ENCODE results near the gene SEL1L3.

Gene SEL1L3

GRCh38 chr4:25815586-25815985 lies 47.2 kb downstream of the SEL1L3 start:
- no peak for DNase-seq

- no peak for DNase-seq
These were observed 48.3 kb downstream of the SEL1L3 start for GRCh38 chr4:25814301-25815136.

- DNase-seq, result no peak
These were observed 49.2 kb downstream of the SEL1L3 start for GRCh38 chr4:25813448-25814106.

DNA sequence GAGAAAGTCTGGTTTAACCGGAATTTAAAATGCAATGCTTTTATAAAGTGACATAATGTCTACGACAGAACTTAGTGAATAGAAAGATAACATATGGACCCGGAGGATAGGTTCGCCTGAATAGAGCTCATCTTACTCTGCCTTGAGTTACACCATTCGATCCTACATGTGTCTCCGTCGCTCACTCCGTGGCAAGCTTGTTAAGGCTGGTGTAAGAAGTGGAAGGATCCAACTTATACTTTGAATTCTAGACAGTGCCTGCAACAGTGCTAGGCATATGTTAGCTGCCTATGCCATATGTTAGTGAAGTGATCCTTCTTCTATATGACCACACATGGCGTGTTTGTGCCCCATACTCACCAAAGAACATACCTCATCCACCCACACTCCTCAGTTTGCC lies 50.9 kb downstream of the SEL1L3 start:
- no peak for DNase-seq

DNA sequence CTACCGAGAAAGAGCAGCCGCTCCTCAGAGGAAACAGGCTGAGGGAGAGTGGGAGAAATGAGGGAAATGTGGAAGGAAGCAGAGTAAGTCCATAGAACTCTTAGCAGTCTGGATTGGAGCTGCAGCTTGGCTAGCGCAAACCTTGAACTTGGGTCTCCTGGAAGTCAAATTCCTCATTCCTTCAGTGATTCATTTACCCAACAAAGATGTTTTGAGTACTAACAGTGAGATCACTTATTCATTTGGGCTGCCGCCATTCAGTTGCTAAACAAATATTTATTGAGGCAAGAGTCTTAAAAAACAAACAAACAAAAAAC lies 51.5 kb downstream of the SEL1L3 start:
- no peak for DNase-seq

- DNase-seq, result no peak
These were observed 52.1 kb downstream of the SEL1L3 start for GRCh38 chr4:25810461-25811373.

- DNase-seq, result no peak
These were observed 52.8 kb downstream of the SEL1L3 start for GRCh38 chr4:25809996-25810395.

DNA sequence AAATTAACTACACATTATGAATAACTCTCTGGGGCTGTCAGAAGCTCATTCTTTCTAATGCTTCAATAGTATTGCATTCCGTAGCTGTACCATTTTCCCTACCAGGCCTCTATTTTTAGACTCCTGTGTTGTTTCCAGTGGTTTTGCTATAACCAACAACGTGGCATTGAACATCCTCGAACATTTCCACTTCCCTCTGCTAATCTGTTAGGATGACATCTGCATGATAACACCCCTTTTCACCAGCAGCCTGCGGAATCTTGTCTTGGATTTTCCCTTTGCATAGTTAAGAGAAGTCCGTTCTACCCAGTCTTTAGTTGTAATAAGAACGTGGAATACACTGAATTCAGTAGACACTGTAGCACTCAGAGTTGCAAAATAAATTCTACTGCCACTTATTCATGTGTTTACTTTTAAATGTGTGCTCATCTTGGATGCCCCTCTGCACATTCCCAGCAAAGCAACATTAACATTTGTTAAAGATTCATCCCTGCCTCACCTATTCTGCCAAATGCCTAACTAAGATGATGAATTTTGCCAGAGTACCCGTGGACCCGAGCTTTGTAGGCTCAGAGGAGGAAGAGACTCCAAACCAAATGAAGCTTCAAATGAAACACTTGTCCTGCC lies 55.6 kb downstream of the SEL1L3 start:
- no peak for DNase-seq

GRCh38 chr4:25805255-25805860 lies 57.4 kb downstream of the SEL1L3 start:
- DNase-seq, result no peak

DNA sequence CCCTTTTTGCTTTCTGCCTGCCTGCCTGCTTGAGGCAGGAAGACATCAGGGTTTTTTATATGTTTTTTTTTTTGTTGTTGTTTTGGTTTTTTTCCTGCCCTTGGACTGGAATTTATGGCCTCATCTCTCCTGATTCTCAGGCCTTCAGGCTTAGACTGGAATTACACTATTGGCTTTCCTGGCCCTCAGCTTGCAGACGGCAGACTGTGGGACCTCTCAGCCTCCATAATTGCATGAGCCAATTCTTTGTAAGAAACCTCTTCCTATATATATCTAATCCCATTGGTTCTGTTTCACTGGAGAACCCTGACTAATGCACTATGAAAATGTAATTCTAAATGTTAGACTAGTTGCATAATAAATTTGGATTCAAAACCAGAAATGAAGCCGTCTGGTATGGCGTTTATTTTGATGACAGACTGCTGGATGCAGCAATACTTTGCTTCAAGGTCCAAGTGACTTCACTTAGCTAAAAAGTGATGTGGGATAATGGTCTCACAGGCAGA lies 59.0 kb downstream of the SEL1L3 start:
- DNase-seq, result no peak

DNA sequence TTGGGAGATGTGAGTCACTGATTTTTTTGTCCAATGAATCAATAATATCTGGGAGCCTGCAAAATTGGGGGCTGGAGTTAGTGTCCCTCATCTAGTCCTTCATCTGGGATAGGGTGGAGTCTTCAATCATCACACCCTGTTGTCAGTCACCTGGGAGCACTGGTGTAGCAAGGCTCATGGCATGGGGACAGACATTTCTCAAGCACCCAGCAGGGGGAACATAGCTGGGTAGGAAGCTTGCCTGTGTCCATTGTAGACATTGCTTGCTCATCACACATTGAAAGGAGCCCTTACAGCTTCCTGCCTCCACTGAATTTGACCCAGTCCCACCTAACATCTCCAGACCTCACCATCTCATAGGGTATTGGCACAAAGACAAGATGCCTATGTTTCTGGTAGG lies 61.2 kb downstream of the SEL1L3 start:
- DNase-seq, result no peak

GRCh38 chr4:25800245-25800644 lies 62.5 kb downstream of the SEL1L3 start:
- DNase-seq, result no peak

DNA sequence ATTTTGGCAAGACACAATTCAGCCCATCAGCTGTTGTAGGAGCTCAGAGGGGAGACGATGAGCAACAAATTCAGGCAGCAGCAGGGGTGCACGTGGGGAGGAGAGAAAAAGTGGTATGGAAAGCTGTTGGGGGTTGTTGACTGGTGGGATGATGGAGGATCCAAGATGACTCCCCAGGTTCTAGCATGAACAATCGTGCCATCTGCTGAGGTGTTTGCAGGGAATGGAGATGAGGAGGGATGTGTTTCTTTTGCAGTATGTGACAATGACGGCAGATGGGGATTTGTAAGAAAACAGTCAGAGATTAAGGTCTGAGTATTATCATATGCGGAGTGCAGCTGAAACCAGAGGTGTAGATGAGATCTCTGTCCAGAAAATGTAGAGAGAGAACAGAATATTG lies 63.3 kb downstream of the SEL1L3 start:
- DNase-seq, result no peak

- DNase-seq, result no peak
These were observed 65.7 kb downstream of the SEL1L3 start for GRCh38 chr4:25797136-25797535.

GRCh38 chr4:25795566-25796454 lies 67.0 kb downstream of the SEL1L3 start:
- DNase-seq, result no peak

DNA sequence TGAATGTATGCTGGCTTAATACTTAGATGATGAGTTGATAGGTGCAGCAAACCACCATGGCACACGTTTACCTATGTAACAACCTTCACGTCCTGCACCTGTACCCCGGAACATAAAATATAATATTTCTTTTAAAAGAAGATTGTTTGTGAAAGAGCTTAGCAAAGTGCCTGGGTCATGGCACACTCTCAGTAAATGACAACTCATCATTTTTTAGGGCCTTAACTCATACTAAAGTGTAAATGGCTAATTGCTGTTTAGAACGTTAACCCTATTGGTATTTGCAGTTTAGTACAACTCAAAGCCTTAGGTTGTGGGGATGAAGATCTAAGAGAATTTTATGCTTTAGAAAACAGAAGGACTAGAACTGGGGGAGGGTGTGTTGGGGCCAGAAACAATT lies 67.7 kb downstream of the SEL1L3 start:
- DNase-seq, result no peak

DNA sequence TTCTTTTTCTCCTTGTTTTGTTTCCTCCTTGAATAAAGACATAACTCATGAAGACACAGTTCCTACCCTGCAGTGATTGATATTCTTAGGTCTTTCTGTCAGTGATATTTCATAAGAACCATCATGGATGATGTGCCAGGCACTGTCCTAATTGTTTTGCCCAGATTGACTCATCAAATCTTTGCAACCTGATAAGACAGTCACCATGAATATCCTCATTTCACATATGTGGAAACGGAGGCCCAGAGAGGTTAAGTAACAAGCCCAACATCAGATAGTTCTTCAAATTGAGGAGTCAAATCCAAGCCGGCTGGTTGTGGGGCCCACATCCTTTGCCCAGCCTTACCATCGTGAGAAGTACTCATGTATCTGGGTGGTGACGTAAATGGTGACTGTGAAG lies 69.9 kb downstream of the SEL1L3 start:
- no peak for DNase-seq

GRCh38 chr4:25792200-25792791 lies 70.5 kb downstream of the SEL1L3 start:
- DNase-seq, result peak in 1 of 2 experiments; percentile 22

DNA sequence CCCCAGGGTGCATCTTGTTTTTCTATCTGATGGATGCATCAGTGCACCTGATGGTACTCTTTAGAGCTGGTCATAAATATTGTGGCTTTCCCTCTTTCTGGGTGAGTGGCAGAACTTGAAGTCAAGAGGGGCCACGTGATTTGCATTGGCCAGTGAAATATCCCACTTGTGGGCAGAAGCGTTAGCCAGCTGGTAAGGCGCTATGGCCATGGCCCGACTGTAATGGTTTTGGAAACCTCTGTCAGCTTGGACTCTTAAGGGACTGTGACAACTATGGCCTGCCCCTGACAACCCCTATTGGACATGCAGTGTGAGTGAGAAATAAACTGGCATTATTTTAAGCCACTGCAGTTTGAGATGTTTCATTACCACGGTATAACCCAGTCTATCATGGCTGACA lies 72.8 kb downstream of the SEL1L3 start:
- DNase-seq, result no peak

- DNase-seq, result no peak
These were observed 74.0 kb downstream of the SEL1L3 start for GRCh38 chr4:25788703-25789238.

Data from SHP77 (cell line).